ENCODE measurements around the gene SLC12A4.

The SLC12A4 gene

GRCh38 chr16:67969254-67970039, 1.0 kb upstream of the SLC12A4 start:
- Histone ChIP-seq H3K9me3 (ENCODE audit: insufficient read depth, low read length) (no peaks in the 10 kb centered on the region), H3K9me2 (replicated peaks; ENCODE audit: insufficient read depth, low read length) (no peaks in the 10 kb centered on the region), H3K4me2 (ENCODE audit: low read depth, low read length, poor library complexity, severe bottlenecking) (peak overlapping the region; percentile 76), H3K79me2 (ENCODE audit: insufficient read depth, low read length) (no peaks in the 10 kb centered on the region), H4K20me1 (ENCODE audit: low read depth, low read length) (no peaks in the 10 kb centered on the region), H3K9ac (ENCODE audit: low read length) (peak overlapping the region; percentile 69), H3F3A (ENCODE audit: insufficient read depth) (no peaks in the 10 kb centered on the region), H3K36me3 (ENCODE audit: low read length) (no peaks in the 10 kb centered on the region), H3K27ac (ENCODE audit: low read depth, low read length) (no peak overlapping the region), H3K4me3 (ENCODE audit: insufficient read depth, low read length, poor library complexity, severe bottlenecking) (peak overlapping the region; percentile 61), H2AFZ (ENCODE audit: low read depth, low read length, severe bottlenecking) (peak overlapping the region; percentile 91), H3K27me3 (ENCODE audit: low read length) (no peaks in the 10 kb centered on the region)
- TF ChIP-seq EZH2phosphoT487 (conservative IDR thresholded peaks at IDR 0.05; ENCODE audit: low read length) (no peak), CTCF (IDR thresholded peaks at IDR 0.05; ENCODE audit: insufficient read depth, low read length, poor library complexity, severe bottlenecking) (no peak)

DNA sequence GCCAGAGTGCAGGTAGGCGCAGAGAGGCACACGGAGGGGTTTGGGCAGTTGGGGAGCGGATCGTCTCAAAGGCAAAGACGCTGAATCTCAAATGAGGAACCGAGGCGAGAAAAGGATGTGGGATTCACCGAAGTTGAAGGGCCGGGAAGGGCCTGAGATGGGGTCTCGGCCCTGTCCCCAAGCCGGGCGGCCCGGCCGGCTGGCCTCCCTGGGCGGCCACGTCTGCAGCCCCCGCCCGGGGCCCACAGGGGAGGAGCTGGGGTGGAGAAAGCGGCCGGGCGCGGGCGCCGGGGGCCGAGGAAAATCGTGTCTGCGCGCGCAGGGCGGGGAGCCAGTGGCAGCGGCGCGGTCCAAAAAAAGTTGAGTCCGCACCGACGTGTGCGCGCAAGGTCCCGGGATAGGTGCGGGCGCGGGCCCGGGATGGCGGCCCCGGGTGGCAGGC, 458 bp downstream of the SLC12A4 start:
- Histone ChIP-seq H3K27me3 (ENCODE audit: low read length) (no peaks in the 10 kb centered on the region), H3K9me3 (ENCODE audit: insufficient read depth, low read length) (no peaks in the 10 kb centered on the region), H3K36me3 (ENCODE audit: low read length) (no peaks in the 10 kb centered on the region), H3K79me2 (ENCODE audit: insufficient read depth, low read length) (no peaks in the 10 kb centered on the region), H3K4me2 (ENCODE audit: low read depth, low read length, poor library complexity, severe bottlenecking) (peak overlapping the region; percentile 76), H4K20me1 (ENCODE audit: low read depth, low read length) (no peaks in the 10 kb centered on the region), H3K4me3 (ENCODE audit: insufficient read depth, low read length, poor library complexity, severe bottlenecking) (peak overlapping the region; percentile 61), H3F3A (ENCODE audit: insufficient read depth) (no peaks in the 10 kb centered on the region), H3K9ac (ENCODE audit: low read length) (peak overlapping the region; percentile 69), H3K9me2 (replicated peaks; ENCODE audit: insufficient read depth, low read length) (no peaks in the 10 kb centered on the region), H2AFZ (ENCODE audit: low read depth, low read length, severe bottlenecking) (peak overlapping the region; percentile 70), H3K27ac (ENCODE audit: low read depth, low read length) (peak overlapping the region; percentile 29)
- TF ChIP-seq EZH2phosphoT487 (conservative IDR thresholded peaks at IDR 0.05; ENCODE audit: low read length) (no peak), CTCF (IDR thresholded peaks at IDR 0.05; ENCODE audit: insufficient read depth, low read length, poor library complexity, severe bottlenecking) (no peak)

DNA sequence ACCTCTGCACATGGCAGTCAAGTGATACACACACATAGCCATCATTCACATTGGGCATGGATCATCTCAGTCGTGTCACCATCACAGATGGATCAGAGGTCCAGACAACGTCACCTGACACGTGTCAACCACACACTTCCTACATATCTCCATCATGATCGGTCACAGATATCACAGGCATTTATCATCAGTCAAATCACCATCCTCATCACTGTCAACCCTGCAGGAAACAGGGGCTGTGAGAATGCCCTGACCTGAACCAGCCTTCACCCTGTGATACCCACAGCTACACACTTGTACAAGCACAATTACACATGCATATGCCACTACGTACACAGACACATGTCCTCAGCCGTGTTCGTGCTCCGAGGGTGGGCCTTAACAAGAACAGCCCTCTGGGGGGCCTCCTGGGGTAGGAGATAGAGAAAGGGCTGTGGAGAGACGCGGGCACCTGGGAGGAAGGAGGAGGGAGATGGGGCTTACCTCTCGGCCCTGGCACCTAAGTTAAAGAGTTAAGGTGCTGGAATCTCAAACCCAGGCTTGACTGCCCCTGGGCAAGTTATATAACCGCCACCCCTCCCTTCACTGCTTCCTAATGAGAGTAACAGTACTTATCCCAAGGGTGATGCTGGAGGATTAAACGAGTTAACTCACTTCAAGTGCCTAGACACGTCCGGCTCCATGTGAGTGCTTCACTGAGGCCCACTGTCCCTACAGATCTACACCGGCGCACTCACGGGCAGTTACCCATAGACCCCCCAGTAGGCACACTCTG, 1.1 kb downstream of the SLC12A4 start:
- H3K79me2 ChIP-seq (ENCODE audit: insufficient read depth, low read length) = no peaks in the 10 kb centered on the region
- H3K9me2 ChIP-seq (replicated peaks; ENCODE audit: insufficient read depth, low read length) = no peaks in the 10 kb centered on the region
- no peaks in the 10 kb centered on the region for H3K9me3 ChIP-seq (ENCODE audit: insufficient read depth, low read length)
- peak overlapping the region; percentile 29 for H3K27ac ChIP-seq (ENCODE audit: low read depth, low read length)
- no peaks in the 10 kb centered on the region for H3K36me3 ChIP-seq (ENCODE audit: low read length)
- H2AFZ ChIP-seq (ENCODE audit: low read depth, low read length, severe bottlenecking) = peak overlapping the region; percentile 70
- peak overlapping the region; percentile 69 for H3K9ac ChIP-seq (ENCODE audit: low read length)
- peak overlapping the region; percentile 76 for H3K4me2 ChIP-seq (ENCODE audit: low read depth, low read length, poor library complexity, severe bottlenecking)
- H3K4me3 ChIP-seq (ENCODE audit: insufficient read depth, low read length, poor library complexity, severe bottlenecking) = peak overlapping the region; percentile 61
- no peak for TF ChIP-seq EZH2phosphoT487 (conservative IDR thresholded peaks at IDR 0.05; ENCODE audit: low read length)
- TF ChIP-seq CTCF (IDR thresholded peaks at IDR 0.05; ENCODE audit: insufficient read depth, low read length, poor library complexity, severe bottlenecking) = no peak
- no peaks in the 10 kb centered on the region for H3K27me3 ChIP-seq (ENCODE audit: low read length)
- H4K20me1 ChIP-seq (ENCODE audit: low read depth, low read length) = no peaks in the 10 kb centered on the region
- no peaks in the 10 kb centered on the region for H3F3A ChIP-seq (ENCODE audit: insufficient read depth)

All from SU-DHL-6 (cell line).